Activated T-helper 1 cell treated with anti-CD3 and anti-CD28 coated beads, Interleukin-2, amount 50 U/mL, for 16 hours (primary cell): ENCODE measurements around the gene EYA3.

ENCODE experiments used
- DNase-seq, 2 donors: peaks; one replicate each; pipeline ENCODE4 v3.0.0-alpha.2; 2020; ENCODE audit warnings: low read depth in 1 of 2, low spot score in 1 of 2

The EYA3 gene, protein sequence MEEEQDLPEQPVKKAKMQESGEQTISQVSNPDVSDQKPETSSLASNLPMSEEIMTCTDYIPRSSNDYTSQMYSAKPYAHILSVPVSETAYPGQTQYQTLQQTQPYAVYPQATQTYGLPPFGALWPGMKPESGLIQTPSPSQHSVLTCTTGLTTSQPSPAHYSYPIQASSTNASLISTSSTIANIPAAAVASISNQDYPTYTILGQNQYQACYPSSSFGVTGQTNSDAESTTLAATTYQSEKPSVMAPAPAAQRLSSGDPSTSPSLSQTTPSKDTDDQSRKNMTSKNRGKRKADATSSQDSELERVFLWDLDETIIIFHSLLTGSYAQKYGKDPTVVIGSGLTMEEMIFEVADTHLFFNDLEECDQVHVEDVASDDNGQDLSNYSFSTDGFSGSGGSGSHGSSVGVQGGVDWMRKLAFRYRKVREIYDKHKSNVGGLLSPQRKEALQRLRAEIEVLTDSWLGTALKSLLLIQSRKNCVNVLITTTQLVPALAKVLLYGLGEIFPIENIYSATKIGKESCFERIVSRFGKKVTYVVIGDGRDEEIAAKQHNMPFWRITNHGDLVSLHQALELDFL

DNA sequence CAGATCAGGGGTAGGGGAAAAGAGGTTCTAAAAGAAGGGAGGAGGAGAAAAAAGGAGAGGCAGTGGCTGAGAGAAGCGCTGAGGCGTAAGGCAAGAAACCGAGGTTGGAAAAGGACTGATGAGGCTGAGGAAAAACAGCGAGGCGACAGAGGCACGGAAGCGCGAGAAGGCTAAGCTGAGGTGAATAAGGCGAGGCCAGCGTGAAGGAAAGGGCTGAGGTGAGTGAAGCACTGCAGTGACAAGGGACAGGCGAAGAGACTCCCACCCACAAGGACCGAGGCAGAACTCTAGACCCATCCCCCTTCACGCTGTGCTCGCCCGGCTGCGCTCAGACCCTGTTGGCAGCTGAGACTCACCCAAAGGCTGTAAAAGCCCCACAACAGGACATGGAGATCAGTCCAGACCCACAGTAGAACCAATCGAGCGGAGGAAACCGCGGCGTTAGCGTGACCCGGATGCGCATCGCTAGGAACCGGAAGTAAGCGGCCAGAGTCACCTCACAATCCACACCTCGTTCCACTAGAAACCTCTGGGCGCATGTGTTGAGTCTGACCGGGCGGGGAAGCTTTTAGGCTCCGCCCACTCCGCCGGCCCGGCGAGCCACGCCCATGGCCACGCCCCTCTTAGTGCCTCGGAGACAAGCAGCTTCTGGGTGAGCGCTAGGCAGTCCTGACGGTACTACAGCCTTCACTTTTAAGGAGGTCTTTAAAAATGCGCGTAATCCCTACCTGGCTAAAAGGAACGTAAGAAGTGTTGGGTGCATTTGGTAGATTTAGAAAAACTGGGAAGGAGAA, at the start of gene EYA3:
EYA3 (minus strand) TSS at position 443 of the 794 bp plus-strand sequence. CDS start 30,584 bp downstream, outside the sequence.
- peak; percentile 98 to 99 for DNase-seq

DNA sequence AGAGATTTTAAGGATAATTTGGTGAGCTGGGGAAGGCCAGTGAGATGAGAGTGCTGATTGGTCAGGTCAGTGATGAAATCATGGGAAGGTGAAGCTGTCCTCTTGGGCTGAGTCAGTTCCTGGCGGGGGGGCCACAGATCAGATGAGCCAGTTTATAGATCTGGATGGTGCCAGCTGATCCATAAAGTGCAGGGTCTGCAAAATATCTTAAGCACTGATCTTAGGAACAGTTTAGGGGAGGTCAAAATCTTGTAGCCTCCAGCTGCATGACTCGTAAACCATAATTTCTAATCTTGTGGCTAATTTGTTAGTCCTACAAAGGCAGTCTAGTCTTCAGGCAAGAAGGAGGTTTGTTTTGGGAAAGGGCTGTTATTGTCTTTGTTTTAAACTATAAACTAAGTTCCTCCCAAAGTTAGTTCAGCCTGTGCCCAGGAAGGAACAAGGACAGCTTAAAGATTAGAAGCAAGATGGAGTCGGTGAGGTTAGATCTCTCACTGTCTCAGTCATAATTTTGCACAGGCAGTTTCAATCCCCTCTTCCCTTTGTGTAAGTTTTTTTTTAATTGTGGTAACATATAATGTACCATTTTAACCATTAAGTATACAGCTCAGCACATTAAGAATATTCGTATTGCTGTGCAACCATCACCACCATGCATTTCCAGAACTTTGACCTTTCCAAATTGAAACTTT, 48.7 kb upstream of the EYA3 start:
- DNase-seq, result no peak

DNA sequence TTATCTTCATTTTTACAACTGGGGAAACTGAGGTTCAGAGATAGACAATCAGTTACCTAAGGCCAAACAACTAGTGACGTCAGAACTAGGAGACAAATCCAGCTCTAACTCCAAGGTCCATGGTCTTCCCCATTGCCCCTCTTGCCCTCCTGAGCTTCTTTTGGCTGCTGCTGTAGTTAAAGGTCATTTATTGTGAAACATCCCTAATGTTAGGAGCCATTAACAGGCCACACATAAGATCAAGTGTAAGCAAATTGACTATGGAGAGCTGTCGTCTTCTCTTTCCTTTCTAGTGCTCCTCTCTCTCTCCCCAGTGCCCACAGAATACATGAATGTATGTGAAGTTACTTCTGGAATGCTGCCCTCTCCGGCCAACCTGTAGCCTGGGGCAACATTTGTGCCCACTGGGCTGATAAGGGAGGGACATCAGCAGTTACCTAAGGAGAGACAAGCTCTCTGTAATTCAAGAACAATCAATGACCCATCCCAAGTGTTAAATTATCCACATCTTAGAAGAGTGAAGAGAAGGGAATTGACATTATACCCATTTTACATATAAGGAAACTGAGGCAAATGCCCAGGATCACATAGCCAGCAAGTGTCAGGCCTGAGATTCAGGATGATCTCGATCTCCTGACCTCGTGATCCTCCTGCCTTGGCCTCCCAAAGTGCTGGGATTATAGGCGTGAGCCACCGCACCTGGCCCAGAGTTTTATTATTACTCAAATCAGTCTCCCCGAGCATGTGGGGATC, 47.9 kb upstream of the EYA3 start:
- DNase-seq, result no peak

DNA sequence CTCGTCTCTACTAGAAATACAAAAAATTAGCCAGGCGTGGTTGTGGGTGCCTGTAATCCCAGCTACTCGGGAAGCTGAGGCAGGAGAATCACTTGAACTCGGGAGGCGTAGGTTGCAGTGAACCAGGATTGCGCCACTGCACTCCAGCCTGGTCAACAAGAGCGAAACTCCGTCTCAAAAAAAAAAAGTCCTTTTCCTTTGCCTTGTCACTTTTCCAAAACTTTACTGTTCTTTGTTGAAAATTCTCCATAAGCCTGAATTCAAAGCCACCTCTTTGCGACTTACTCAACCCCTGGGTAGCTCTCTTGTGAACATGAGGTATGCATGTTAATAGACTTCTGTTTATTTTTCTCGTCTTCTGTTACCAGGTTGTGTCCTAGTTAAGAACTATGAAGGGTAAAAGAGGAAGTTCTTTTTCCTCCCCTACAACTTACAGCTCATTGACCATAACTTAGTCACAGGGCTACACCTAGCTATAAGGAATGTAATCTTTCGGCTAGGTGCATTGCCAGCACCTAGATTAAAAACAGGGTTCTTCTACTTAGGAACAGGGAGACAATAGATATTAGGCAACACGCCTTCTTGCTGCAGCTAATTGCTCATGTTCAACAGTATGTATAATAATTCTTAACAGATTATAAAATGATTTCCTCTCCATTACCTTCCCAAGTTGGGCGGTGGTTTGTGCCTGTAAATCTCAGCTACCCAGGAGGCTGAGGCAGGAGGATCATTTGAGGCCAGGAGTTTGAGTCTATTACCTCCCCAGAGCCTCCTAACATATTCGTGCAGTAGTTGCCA, 47.2 kb upstream of the EYA3 start:
- no peak for DNase-seq

DNA sequence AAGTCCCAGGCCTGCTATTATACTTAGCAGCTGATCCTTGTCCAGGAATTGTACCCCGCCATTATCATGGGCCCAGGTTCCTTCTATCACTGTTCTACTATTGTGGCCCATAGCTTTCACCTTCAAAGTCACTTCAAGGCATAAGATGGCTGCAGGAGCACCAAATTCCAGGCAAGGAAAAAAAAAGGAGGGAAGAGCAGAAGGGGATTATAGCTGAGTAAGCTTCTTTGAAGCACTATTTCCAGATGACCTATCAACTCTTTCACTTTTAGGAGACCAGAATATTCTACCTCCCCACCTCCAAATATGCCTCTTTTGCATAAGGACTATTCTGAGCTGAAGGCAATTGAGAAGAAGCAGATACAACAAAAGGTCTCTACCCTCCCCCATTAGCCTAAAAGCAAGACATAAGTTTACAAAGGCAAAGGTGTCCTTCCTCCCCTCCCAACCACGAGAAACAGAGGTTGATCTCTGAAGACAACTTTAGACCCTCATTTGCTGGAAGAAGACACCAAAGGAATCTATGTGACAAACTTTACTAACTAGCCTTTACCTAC, 46.3 kb upstream of the EYA3 start:
- no peak for DNase-seq

DNA sequence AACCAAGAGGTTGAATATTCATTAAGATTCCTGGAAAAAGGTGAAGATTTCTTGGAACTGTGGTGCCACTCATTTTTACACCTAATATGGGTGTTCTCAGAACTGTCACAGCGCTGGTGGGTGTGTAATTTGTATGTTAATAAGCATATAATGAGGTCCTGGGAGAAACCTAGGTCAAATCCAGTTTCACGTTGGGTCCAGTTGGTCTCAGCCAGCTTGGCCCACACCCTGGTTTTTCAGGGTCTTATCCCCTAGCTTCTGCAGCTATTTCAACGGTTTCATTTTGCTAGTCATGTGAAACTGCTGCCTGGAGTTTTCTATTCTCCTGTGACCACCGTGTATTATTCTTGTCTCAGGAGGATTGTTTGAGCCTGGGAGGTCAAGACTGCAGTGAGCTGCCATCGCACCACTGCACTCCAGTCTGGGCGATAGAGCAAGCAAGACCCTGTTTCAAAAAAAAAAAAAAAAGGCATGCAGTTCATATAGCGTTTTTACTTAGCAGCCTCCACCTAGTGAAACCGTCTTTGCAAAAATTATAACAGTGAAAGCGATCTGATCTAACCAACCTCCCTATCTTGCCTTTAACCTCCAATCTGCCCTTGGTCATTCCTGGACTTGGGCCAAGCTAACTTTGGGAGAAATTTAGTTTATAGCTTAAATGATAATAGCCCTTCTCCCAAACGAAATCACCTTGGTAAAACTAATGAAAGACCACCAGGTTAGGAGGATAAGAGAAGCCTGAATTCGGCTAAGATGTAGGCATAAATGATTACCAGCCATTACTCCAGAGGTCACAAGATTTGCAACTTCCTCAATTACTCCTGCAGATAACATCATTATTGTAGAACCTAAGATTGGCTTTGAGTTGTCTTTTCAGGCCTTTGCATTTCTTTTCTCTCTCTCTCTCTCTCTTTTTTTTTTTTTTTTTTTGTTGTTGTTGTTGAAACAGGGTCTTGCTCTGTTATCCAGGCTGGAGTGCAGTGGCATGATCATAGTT, 44.1 kb upstream of the EYA3 start:
- no peak for DNase-seq

DNA sequence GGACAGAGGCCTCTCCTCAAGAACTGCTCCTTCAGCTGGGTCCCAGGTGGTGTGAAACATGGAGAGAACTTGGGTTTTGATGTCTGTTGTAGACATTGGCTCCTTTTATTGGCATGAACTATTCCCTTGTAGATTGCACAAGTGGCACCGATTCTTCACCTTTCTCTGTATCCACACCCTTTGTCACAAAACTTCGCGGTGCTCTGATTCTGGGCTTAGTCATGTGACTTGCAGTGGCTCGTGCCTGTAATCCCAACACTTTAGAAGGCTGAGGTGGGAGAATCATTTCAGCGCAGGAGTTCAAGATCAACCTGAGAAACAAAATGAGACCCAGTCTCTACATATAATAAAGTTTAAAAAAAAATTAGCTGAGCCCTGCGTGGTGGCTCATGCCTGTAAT, 42.5 kb upstream of the EYA3 start:
- DNase-seq, result no peak

DNA sequence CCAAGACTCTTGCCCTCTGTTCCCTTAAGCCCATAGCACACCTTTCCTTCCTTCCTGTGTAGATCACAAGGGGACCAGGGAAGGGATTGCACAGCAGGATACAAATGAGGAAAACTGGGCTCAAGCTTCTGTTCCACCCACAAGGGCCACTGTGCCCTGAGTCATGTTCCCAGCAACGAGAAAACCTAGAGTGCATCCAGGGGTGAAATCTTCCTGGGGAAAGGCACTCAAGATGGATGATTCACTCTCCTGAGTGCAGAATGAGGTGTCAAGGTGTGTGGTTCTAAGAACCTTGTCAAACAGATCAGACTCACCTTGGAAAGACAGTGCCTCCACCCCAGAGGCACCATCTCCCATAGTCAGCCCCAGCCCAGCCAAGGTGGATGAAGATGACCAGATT, 40.7 kb upstream of the EYA3 start:
- no peak for DNase-seq

DNA sequence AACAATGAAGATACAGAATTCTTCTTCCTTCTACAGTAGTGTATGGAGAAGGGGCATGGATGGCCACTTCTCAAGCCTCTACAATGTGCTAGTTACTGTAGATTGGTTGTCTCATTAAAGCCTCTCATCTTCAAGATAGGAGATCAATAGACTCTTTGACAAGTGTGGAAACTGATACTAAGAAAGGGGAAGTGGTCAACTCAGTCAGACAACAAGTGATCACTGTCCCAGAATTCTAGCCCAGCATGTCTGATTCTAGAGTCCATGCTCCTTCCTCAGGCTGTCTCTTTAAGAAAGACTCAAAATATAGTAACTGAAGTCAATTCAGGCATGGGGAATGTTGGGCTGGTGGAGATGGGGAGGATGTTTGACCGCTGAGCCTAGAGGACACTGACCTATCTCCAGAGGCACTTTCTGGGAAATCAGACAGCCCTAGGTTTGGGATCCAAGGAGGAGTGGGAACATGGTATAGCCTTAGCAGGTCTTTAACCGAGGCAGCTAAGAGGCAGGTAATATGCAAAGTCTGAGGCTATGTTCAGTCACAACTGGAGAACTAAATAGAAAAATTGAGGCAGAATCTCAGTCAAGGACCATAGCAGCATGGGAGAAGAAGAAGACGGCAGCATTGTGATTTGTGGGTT, 39.3 kb upstream of the EYA3 start:
- no peak for DNase-seq

DNA sequence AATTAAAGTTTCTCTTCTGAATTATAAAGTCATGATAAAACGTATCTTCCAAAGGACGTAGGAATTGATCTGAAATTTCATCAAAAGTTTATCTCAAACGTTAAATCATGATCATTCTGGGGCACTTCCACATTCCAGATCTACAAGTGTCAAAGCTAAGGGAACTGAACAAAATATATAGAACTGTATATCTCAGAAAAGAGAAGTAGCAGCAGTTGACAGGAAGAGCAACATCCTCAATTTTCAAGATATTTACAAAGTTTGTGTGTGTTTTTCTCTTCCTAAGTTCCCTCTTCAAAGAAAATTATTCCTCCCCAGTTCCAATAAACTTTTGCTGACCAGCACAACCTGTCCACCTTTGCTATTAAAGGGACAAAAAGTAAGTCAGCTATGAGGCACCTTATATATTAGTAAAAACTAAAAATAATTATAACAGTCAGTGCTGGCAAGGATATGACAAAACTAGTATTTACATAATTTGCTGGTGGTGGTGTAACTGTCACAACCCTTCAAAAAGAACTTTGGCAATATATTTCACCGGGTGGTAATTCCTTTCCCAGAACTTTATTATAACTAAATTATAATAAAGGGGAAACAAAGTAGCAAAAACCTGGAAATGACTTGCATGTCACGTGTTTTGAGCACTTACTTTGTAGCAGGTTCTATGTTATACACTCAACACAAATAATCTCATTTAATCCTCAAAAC, 38.5 kb upstream of the EYA3 start:
- DNase-seq, result no peak

DNA sequence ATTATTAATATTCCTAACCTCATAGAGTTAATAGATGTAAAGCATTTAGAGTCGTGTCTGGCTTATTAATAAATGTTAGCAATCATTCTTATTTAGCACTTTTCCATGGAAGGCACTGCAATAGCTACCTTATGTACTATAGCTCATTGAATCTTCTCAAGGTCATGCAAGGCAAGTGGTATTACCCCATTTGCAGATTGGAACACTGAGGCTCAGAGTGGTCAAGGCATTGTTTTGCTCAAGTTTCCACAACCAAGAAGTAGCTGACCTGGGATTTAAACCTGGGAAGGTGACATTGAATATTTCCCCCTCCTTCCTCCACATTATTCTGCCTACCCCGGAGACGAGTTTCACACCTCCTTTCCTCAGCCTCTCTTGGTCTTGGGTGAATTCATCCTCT, 37.8 kb upstream of the EYA3 start:
- DNase-seq, result no peak

DNA sequence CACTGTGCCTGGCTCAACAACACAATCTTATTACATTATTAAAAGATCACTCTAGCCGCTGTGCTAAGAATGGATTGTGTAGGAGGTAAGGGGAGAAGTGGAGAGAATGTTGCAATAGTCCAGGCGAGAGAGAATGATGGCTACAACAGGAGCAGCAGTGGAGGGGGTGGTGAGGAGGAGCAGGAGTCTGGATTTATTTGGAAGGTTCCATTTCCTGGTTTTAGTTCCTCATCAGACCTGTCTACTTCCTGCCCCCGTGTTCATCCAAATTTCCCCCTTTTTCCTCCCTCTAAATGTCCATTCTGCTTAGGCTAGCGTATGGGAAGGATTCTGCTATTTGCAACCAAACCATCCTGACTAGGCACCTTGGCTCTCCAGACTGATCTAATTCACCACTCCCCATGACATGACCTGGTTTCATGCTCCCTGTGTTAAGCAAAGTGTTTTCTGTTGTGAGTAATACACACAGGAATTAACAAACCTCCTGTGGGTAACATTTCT, 35.1 kb upstream of the EYA3 start:
- no peak for DNase-seq

DNA sequence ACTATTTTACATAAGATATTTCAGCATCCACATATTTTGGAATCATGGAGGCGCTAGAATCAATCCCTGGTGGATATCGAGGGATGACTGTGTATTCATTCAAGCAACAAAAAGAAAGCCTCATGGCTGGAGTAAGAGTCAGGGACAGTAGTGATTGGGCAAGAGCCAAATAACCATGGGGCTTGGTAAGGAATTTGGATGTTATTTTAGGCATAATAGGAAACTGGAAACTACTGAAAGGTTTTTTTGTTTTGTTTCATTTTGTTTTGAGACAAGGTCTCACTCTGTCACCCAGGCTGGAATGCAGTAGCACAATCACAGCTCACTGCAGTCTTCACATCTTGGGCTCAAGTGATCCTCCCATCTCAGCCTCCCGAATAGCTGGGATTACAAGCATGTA, 33.8 kb upstream of the EYA3 start:
- no peak for DNase-seq

DNA sequence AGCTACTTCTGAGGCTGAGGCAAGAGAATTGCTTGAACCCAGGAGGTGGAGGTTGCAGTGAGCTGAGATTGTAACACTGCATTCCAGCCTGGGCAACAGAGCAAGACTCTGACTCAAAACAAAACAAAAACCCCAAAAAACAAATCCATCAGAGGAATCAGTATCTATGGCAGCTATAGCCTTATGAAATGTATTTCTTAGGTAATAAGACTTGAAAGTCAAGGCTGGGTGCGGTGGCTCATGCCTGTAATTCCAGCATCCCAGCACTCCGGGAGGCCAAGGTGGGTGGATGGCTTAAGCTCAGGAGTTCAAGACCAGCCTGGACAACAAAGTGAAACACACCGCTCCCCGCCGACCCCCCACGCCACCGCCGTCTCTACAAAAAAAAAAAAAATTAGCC, 31.1 kb upstream of the EYA3 start:
- DNase-seq, result no peak

DNA sequence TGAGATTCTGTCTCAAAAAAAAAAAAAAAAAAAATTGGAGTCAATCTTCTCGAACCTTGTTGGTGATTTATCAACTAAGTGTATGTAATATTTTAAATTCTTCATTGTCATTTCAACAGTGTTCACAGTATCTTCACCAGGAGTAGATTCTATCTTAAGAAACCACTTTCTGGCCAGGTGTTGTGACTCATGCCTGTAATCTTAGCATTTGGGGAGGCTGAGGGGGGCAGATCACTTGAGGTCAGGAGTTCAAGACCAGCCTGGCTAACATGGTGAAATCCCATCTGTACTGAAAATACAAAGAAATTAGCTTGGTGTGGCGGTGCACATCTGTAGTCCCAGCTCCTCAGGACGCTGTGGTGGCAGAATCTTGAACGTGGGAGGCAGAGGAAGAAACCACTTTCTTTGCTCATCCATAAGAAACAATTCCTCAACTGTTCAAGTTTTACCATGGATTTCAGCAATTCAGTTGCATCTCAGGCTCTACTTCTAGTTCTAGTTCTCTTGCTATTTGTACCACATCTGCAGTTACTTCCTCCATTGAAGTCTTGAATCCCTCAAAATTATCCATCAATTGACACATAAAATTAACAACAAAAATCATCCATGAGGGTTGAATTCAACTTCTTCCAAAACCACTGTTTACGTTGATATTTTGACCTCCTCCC, 30.4 kb upstream of the EYA3 start:
- no peak for DNase-seq

DNA sequence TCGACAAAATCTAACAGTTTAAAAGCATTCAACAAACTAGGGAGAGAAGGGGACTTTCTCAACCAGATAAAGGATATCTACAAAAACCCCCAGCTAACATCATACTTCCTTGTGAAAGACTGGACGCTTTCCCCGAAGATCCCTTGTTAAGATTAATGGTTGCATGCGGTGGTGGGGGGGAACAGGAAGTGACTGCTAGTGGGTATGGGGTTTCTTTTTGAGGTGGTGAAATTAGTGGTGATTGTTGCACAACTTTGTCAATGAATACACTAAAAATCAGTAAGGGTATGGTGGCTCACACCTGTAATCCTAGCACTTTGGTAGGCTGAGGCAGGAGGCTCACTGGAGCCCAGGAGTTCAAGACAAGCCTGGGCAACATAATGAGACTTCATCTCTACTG, 26.9 kb upstream of the EYA3 start:
- DNase-seq, result peak in 1 of 2 donors; percentile 13

DNA sequence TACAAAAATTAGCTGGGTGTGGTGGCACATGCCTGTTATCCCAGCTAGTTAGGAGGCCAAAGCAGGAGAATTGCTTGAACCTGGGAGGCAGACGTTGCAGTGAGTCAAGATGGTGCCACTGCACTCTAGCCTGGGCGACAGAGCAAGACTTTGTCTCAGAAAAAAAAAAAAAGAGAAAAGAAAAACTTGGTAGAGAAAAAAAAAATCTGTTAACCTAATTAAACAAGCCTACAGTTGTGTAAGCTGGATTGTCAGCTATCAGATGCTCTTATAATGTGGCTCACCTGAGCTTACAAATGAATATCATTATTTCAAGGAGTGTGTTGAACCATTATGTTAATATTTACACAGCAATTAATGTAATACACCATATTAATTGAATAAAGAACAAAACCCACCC, 26.4 kb upstream of the EYA3 start:
- DNase-seq, result no peak
